G401.6 (cell line): ENCODE data around the gene WASF2.
"Not testable (repeated sequence)": the region's sequence is repeated elsewhere in the genome, so short reads cannot be mapped to it uniquely, and the experiment has no call there.

Experiments used
- FAIRE-seq: peaks from 2 replicates; lab custom pipeline; 2012; peaks lifted over from hg19 to GRCh38; lab: Jason Lieb, UNC

The WASF2 gene, protein sequence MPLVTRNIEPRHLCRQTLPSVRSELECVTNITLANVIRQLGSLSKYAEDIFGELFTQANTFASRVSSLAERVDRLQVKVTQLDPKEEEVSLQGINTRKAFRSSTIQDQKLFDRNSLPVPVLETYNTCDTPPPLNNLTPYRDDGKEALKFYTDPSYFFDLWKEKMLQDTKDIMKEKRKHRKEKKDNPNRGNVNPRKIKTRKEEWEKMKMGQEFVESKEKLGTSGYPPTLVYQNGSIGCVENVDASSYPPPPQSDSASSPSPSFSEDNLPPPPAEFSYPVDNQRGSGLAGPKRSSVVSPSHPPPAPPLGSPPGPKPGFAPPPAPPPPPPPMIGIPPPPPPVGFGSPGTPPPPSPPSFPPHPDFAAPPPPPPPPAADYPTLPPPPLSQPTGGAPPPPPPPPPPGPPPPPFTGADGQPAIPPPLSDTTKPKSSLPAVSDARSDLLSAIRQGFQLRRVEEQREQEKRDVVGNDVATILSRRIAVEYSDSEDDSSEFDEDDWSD

DNA sequence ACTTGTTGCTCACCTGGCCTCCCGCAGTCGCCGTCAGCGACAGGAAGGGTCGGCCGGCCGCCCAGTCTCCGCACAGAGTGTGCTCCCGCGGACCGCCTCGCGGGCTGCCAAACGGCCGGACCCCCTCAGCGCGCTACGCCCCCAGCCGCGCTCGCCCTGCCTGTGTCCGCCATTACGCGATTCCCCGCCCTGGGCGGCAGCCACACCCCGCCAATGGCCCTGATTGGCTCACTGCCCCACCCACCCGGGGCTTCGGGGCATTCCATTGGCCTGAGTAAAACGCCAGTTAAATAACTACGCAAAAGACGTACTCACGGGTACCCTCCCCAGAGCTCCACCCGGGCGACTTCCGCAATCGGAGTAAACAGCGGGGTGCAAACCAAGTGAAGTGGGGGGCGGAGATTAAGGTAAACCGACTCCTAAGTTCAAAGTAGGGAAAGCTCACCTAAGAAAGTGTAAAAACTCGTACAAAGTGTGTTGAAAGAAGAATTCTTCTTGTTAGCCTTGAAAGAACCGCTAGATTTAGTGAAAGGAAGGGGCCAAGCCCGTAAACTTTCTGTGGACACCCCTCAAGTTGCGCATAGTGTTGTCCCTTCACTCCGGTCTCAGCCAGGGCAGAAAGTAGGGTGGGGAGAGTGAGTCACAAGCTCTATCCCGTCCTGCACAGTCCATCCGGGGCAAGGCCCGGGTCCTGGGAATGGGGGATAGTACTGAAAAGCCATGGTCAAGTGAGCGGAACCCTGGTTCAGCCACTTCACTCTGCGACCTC, at the start of gene WASF2:
Gene WASF2 (minus strand): TSS at position 195 of the 769 bp plus-strand sequence. CDS start 61,277 bp downstream, outside the sequence.
- peak; percentile 98 for FAIRE-seq

DNA sequence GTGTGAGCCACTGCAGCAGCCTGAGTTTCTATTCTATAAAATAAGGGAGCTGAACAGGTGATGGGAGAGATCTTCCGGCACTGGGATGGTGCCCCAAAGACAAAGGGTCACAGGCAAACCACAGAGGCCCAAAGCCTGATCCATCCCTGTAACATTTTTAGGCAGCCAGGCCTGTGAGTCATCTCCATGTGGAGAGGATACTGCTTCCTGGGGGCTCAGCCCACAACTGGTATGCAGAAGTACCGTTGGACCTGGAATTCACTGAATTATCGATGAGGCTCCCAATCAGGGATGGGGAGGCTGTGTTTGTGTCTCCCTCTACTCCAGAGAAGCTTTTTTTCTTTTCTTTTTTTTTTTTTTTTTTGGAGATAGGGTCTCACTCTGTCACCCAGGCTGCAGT, 48.8 kb upstream of the WASF2 start:
- no peak for FAIRE-seq

DNA sequence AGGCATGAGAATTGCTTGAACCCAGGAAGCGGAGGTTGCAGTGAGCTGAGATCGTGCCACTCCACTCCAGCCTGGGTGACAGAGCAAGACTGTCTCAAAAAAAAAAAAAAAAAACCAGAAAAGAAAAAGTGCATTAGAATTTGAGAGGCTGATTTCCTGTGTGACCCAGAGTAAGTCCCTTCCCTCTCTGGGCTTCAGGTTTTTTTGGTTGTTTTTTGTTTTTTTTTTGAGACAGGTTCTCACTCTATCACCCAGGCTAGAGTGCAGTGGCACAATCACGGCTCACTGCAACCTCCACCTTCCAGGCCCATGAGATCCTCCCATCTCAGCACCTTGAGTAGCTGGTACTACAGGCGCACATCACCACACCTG, 48.3 kb upstream of the WASF2 start:
- not testable (repeated sequence) for FAIRE-seq

DNA sequence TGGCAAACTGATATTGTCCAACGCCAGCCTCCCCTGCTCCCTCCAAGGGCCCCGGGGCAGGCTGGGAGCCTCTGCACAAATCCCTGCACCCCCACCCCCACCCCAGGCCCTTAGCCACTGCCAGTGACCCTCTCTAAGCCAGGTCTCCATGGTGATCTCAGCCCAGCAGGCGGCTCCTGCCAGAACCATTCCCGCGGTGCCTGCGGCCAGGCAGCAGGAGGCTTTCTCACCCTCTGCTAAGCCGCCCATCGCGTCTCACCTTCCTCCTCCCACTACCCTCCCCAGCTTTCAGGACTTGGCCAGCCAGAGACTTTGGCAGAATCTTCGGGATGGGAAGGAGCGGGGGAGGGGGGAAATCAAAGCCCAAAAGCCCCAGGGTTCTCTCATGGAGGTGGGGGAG, 46.8 kb upstream of the WASF2 start:
- no peak for FAIRE-seq

DNA sequence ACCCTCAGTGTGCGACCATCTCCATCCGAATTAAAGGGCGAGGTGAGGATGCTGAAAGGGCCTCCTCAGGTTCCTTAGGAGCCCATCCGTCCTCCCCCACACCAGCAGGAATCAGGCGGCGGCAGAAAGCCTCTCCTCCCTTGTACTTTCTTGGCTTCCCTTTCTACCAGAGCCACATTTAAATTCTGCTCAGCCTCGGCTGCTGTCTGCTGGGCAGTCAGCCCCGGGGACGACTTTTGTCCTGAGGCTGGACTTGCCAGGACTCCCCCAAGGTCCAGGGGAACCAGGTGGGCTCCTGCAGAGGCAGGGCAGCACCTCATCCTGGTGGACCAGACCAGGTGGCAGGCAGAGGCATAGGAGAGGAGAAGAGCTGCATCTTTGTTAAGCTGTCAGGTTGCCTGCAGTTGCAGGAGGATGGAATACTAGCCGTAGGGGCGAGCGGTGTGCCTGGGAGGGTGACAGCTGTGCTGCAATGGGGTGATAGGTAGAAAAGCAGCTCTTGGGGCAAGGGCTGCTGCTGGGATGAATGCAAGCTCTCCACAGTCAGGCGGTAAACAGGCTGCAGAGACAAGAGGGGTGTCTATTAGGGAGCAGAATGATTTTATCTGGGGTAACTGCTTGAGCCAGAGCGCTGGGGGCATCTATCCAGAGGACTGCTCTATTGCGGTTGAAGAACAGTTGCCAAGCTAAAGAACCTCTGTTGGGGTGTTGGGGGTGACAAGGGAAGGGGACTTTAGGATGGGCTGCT, 46.2 kb upstream of the WASF2 start:
- no peak for FAIRE-seq

DNA sequence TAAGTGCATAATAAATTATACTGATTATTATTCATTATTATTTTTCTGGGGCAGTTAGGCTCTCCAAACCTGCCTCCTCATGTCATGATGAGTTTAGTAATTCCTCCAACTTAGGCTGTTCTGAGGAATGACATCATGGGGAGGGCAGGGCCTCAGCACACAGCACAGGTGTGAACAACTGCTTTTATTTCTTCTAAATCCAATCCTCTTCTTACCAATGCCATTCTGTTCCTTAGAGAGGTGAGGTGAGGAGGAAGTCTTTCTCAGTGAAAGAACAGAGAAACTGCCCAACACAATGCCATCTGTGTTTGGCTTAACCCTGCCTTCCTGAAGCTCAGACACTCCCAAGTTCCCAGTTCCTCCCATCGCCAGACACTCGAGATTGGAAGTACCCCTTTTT, 45.4 kb upstream of the WASF2 start:
- FAIRE-seq, result no peak

DNA sequence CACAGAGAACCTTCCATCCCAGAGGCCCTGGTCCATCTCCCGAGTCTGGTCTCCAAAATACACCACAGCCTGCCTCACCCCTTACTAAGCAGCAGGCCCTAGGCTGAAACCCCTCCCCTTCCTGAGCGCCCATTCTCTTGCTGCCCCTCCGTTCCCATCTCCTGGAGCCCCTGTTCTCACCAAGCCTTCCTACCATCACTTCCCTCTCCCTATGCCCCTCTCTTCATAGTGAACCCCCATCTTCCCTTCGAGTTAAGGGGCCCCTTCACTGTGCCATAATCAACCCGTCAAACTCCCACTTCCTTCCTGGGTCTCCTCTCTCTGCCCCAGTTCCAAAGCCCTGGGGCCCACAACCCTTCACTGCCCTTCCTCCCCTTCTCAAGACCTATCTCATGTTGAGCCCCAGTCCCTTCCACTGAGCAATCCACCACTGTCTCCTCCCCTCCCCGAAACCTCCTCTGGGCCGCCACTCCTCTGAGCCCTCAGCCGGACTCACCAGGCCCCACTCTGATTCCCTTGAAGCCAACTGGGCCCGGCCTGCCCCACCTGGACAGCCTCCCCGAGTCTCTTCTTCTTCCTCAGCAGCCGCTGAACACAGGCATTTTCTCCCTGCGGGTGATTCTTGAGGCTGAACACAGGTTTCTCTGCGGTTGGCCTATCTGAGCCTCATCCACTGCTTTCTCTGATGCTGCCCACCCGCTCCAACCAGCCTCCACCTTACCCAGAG, 42.2 kb upstream of the WASF2 start:
- FAIRE-seq, result no peak

DNA sequence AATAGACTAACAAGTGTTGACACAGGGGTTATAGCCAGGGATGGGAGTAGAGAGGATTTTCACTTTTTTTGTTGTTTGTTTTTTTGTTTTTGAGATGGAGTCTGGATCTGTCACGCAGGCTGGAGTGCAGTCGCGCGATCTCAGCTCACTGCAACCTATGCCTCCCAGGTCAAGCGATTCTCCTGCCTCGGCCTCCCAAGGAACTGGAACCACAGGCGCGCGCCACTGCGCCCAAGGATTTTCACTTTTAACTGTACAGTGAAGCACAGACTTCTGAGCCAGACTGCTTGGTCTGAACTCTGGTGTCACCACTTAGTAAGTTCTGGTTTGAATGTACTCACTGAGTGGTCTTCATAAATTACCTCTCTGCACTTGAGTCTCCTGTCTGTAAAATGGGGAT, 40.2 kb upstream of the WASF2 start:
- FAIRE-seq, result no peak

DNA sequence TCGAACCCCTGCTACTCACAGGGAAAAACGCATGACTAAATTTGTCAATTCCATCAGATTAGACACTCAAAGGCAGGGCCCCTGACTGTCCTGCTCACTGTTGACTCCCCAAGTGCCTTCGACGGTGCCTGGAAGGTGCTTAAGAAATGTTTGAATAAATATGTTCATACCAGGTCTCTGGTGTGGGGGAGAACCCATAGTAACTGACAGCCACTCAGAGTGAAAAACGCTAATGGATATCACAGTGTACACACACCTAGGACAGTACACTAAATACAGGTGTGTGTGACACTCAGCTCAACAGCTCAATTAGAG, 39.7 kb upstream of the WASF2 start:
- FAIRE-seq, result no peak

DNA sequence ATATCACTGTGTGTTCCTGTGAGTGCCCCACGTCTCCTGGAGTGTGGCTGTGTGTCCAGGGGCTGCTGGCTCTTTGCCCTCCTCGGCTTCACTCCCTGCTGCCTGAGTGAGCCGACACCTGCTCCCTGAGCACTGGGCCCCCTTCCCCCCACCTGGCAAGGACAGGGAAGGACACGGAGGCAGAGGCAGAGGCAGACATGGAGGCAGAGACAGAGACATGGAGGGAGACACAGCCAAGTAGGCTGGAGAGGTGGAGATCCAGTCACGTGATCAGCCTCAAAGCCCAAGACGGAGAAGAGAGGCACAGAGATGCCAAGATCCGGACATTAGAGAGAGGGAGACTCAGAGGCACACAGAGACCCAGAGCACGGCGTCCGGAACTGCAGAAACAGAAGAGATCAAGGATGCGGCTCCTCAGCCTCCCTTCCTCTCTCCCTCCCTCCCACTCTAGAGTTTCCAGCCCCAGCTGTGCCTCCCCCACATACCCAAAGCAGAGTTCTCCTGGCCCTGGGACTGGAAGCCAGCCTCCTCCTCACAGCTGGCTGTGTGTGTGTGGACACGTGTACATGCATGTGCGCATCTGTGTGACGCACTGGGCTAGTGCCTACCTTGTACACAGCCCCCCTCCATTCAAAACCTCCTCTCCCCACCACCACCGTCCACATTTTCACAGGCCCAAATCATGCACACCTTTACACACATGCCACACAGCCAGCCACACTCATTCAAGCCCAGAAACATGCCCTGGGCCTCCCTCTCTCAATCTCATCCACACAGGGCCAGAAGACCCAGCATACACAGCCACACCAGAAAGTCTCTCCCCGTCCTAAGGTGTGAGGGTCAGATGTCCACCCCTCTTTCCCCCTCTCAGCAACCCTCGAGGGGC, 39.1 kb upstream of the WASF2 start:
- FAIRE-seq, result no peak

DNA sequence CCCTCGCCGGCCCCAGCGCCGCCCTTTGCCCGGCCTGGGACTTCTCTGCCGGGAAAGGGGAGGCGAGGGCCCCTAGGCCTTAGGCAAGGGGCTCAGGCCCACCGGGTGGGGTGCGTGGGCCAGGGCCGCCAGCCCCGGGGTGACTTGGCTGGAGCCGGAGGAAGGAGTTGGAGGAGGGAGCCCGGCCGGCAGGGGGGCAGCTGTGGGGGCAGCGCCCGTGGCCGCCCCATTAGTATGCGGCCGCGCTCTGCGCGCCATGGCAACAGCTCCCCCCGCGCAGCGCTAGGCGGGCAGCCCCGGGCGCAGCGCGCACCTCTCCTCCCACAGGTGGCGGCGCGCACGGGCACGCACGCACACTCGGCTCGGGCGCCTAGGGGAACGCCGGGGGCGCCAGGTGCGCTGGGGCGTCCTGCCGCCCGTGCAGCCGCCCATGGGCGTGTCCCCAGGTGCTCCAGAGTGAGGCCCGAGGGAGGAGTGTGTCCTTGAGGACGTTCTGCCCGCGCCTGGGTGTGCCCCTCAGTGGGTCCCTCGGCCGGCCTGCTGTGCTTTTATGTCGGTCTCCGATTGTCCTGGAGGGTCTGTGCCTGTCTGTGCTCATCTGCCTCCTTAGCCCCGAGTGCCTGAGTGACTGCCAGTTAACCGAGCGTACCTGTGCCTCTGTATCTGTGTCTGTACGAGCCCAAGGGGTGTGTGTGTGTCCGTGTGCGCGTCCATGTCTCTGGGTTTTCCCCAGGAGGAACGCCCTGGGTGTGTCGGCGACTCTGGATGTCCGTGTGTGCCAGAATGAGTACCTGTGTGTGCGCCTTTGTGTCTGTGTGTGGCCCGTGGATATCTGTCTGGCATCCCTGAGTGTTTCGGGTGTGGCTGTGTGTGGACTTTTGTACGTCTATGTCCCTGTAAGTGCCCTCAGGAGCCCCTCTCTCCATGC, 38.2 kb upstream of the WASF2 start:
- FAIRE-seq, result no peak

DNA sequence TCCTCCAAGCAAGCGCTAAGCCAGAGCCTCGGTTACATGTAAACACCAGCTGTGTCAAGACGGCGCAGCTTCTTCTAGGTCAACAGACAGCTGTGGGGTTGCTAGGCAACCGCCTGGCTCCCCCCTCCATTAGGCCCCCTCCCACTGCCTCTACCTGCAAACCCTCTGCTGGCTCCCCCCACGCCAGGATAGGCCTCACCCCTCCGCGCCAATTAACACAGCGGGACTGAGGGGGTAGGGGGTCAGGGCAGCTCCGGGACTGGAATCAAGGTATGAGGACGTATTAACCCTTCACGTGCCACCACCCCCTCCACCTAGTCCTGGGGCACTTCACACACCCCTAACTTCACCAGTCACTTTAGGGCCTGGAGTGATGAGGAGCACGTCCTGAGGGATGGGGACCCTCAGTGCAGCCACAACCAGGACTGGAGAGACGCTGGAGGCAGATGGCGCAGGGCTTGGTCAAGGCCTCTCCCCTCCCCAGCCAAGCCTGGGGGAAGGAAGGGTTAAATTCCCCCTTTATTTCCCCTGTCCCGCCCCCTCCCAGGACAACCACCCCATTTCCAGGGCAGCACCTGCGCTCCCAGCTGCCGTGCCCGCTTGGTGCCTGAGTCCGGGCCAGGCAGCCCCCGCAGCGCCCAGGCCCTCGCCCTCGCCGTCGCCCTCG, 37.4 kb upstream of the WASF2 start:
- no peak for FAIRE-seq

DNA sequence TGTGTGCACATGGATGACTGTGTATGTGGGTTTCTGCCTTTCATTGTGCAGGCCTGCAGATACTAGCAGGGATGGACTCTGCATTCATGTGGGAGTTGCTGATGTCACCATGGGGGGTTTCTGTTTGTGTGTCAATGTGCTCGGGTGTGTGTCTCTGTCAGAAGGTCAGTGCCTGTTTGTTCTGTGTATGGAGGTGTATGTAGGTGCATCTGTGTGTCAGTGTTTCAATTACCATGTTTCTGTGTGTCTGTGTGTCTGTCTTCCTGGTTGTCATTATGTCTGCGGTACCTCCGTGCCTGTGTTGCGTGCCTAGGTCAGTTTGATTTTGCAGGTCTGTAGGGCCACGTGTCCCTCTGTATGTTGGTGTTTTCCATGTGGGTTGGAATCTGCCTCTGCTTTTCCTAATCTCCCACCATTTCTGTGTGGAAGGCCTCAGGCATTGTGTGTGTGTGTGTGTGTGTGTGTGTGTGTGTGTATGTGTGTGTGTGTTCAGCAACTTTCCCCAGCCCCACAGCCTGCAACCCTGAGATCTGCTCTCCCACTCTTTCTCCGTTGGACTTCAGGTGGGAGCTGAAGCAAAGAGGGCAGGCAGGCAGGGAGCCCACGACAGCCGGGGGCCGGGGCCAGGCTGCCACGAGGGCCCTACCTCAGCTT, 36.7 kb upstream of the WASF2 start:
- no peak for FAIRE-seq

DNA sequence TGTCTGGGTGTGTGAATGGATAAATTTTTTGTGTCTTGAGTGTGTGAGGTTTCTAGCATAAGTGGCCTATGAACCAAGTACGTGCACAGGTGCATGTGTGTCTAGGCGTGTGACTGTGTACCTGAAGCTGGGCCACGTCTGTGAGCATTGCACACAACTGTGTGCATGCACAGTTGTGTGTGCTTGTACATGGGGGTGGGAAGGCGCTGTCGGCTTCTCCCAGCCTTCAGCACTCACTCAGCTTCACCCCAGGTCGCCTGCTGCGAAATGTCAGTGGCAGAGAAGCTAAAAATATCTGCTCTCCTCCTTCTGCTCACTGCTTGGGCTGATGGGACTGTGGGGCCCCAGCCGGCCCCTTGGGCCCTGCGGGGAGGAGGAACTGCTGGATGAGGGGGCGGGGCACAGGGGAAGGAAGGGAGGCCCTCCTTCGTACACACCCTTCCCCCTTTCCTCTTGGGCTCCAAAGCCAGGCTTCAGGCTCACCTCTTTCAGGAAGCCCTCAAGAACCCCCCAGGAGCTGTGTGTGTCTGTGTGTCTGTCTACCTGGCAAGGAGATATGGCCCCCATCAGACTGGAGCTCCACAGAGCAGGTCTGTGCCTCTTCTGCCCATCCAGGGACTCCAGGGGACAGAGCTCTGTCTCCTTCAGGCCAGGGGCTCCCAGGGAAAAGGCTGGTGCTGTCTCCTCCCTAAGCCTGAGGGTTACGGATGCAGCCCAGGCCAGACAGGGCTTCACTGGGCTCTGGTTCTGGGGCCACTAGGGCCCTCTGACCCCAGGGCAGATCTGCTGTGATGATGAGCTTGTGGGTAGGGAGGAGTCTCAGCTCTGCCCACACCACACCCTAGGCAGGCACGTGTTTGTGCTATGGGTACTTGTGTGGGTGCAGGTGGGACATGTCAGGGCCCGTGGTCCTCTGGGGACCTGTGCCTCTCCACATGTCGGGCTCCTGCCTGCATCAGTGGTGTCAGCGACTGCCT, 35.6 kb upstream of the WASF2 start:
- peak; percentile 23 for FAIRE-seq

DNA sequence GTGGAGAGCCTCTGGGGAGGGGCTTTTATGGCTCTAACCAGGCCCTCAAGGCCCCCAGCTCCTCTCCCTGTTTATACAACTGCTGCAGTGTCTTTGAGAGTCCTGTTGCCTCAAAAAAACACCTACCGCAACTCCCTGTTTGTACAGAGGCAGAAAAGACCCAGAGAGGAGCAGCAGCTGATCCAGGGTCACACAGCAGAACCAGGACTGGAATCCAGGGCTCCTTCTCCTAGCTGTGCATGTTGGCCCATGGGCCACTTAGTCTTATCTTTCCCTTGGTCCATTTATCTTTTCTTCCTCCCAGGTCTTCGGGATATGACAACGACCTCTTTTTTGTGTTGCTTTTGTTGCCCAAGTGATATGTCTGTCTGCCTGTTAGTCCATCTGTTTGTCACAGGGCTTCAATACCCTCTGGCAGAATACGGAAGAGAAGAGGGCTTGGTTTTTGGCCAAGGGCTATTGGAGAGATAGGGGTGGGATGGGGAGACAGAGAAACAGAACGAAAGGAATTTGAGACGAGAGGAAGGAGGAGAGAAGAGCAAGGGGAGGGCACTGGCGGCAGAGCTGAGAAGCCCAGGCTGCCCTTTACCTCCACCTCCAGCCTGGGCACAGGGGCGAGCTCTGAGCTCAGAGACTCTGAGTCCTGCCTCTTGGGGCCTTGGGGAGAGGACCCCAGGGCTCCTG, 33.5 kb upstream of the WASF2 start:
- FAIRE-seq, result no peak

DNA sequence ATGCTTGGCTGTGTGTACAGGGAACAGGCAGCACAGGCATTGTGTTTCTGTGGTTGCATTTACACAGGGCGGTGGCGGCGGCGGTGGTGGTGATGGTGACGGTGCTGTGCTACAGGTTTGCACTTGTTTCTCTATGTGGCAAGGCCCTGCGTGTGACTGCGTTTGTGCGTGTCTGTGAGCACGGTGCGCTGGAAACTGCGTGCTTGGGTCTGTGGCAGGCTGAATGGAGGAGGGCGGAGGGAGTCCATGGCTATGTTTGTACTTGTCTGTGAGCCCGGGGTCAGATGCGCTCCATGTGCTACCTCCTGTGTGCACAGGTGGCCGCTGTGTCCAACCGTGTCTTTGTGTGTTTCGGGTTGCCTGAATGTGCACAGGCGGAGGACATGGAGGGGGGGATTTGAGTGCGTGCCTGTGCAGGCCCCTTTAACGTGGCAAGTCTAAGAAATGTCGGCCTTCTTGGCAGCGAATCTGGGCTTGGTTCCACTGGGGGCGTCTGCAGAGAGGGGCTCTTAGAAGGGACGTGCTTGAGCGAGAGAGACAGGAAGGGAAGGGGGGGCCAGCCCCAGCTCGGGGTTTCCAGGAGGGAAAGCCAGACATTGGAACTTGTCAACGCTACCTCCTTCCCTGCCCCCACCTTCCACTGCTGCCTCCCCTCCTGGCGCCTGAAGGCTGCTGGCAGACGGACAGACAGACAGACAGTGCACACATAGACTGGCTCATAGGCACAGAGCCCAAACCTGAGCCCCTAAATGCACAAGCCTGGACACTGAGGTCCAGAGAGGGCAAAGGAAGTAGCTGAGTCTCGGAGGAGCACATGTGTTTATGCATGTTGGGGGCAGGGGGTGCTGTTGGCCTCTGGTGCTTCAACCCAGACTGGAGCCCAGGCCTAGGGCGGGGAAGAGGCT, 32.7 kb upstream of the WASF2 start:
- FAIRE-seq, result no peak
